Calu3 (cell line): ENCODE data around the gene NR2C1. TPM values are rescaled to one million over a fixed set of nuclear protein-coding genes. Genes with fewer than 3 reads are reported as not detected.
A peak's percentile ranks its signal among the peaks of the same experiment; 100 is the strongest.

Experiments
- BruUV-seq: library from RNA; stranded (reverse); fragments of 400-500 nt; replicated peaks from 2 replicates; lab custom pipeline; 2021; lab: Mats Ljungman, UMichigan
- CTCF ChIA-PET: fragments of 300-600 bp; sonication (Branson Sonifier 250); formaldehyde crosslinking; loops from one replicate; lab custom pipeline; 2022; ENCODE audit warnings: antibody characterized with exemption; lab: Charles Lee
- DNase-seq: peaks from one replicate; pipeline ENCODE4 v3.0.0; 2022
- H3K27ac Mint-ChIP-seq: one replicate; pipeline ENCODE4 v1.8.0; 2022; ENCODE audit warnings: mixed read lengths; ENCODE audit not compliant: unreplicated experiment
- H3K27me3 Mint-ChIP-seq: one replicate; pipeline ENCODE4 v1.8.0; 2022; ENCODE audit warnings: mixed read lengths; ENCODE audit not compliant: unreplicated experiment
- H3K36me3 Mint-ChIP-seq: one replicate; pipeline ENCODE4 v1.8.0; 2022; ENCODE audit warnings: mild to moderate bottlenecking, moderate library complexity, mixed read lengths; ENCODE audit not compliant: insufficient read depth, unreplicated experiment
- H3K4me1 Mint-ChIP-seq: one replicate; pipeline ENCODE4 v1.8.0; 2022; ENCODE audit warnings: mild to moderate bottlenecking, low read depth, mixed read lengths; ENCODE audit not compliant: unreplicated experiment
- H3K4me3 Mint-ChIP-seq: one replicate; pipeline ENCODE4 v1.8.0; 2022; ENCODE audit warnings: mild to moderate bottlenecking, low read depth, moderate library complexity, mixed read lengths; ENCODE audit not compliant: unreplicated experiment
- H3K9me3 Mint-ChIP-seq: one replicate; pipeline ENCODE4 v1.8.0; 2022; ENCODE audit warnings: low read depth, mixed read lengths; ENCODE audit not compliant: unreplicated experiment
- CTCF ChIP-seq: fragments of 200-600 bp; IDR thresholded peaks from one replicate; pipeline ENCODE4 v1.8.0; 2022; ENCODE audit warnings: antibody characterized with exemption; ENCODE audit not compliant: unreplicated experiment
- intact Hi-C: fragments of 100-400 bp; cut with micrococcal nuclease; formaldehyde crosslinking; loops from one replicate; pipeline ENCODE4 v1.10.0; 2022; ENCODE audit not compliant: unreplicated experiment
- total RNA-seq: library from RNA; stranded (reverse); gene quantifications from 2 replicates; pipeline ENCODE4 v1.2.3, GENCODE V29; 2022

NR2C1 gene
- total RNA-seq, 1 experiment from 2014 or later: 50.3 TPM

GRCh38 chr12:95116773-95117172 is 43.4 kb upstream of the NR2C1 start:
- BruUV-seq: no TSS peak
- H3K27me3 Mint-ChIP-seq: no peaks in the 10 kb centered on the region
- CTCF ChIA-PET: interaction anchor here (0.5 to 2.0 kb wide), 23 partner anchors 12 to 418 kb away, joined by 3 to 44 read pairs (median 5); partner anchors contain the start of genes FGD6, NDUFA12, NR2C1 and VEZT
- H3K4me3 Mint-ChIP-seq: peak overlapping the region; percentile 78
- peak; percentile 76 for DNase-seq
- H3K27ac Mint-ChIP-seq: peak overlapping the region; percentile 99
- intact Hi-C loops: loop anchor here (1.0 to 5.0 kb wide), 5 partner anchors 13 to 418 kb away; partner anchors contain the start of genes FGD6 and VEZT
- no peak for TF ChIP-seq CTCF
- H3K9me3 Mint-ChIP-seq: no peaks in the 10 kb centered on the region
- peaks cover 47% of the 10 kb centered on the region for H3K4me1 Mint-ChIP-seq
- peaks cover 65% of the 10 kb centered on the region for H3K36me3 Mint-ChIP-seq

- peak overlapping the region; percentile 99 for H3K27ac Mint-ChIP-seq
Observed at GRCh38 chr12:95116341-95116740, 42.9 kb upstream of the NR2C1 start.

GRCh38 chr12:95115641-95116040 is 42.2 kb upstream of the NR2C1 start:
- TF ChIP-seq CTCF: no peak
- Mint-ChIP-seq H3K27ac (peak overlapping the region; percentile 99), H3K36me3 (peaks cover 76% of the 10 kb centered on the region), H3K4me1 (peaks cover 47% of the 10 kb centered on the region), H3K4me3 (no peak overlapping the region), H3K27me3 (no peaks in the 10 kb centered on the region), H3K9me3 (no peaks in the 10 kb centered on the region)
- DNase-seq: no peak
- intact Hi-C loops: loop anchor here (2.0 to 5.0 kb wide), 2 partner anchors 53 to 202 kb away; no protein-coding TSS in a partner anchor
- CTCF ChIA-PET: no interaction called here
- BruUV-seq: no TSS peak

More at GRCh38 chr12:95116341-95116740, 42.9 kb upstream of the NR2C1 start:
- Mint-ChIP-seq H3K36me3 (peaks cover 69% of the 10 kb centered on the region), H3K4me1 (peaks cover 47% of the 10 kb centered on the region), H3K9me3 (no peaks in the 10 kb centered on the region), H3K4me3 (peak overlapping the region; percentile 78), H3K27me3 (no peaks in the 10 kb centered on the region)
- TF ChIP-seq CTCF: no peak
- intact Hi-C loops: loop anchor here (2.0 to 5.0 kb wide), 2 partner anchors 52 to 201 kb away; no protein-coding TSS in a partner anchor
- BruUV-seq: TSS peak; percentile 91
- no peak for DNase-seq
- CTCF ChIA-PET: interaction anchor here (0.5 to 2.0 kb wide), 20 partner anchors 12 to 418 kb away, joined by 3 to 44 read pairs (median 5); partner anchors contain the start of genes FGD6, NDUFA12, NR2C1 and VEZT

- H3K4me3 Mint-ChIP-seq: no peak overlapping the region
- H3K27me3 Mint-ChIP-seq: no peaks in the 10 kb centered on the region
- peaks cover 78% of the 10 kb centered on the region for H3K36me3 Mint-ChIP-seq
- H3K9me3 Mint-ChIP-seq: no peaks in the 10 kb centered on the region
- H3K4me1 Mint-ChIP-seq: peaks cover 47% of the 10 kb centered on the region
- BruUV-seq: no TSS peak
- intact Hi-C loops: loop anchor here (5.0 kb wide), 1 partner anchor 202 kb away; no protein-coding TSS in a partner anchor
- CTCF ChIA-PET: interaction anchor here (0.6 kb wide), 1 partner anchor 60 kb away, joined by 6 read pairs; no protein-coding TSS in a partner anchor
- no peak for DNase-seq
- H3K27ac Mint-ChIP-seq: peak overlapping the region; percentile 99
- TF ChIP-seq CTCF: no peak
Observed at GRCh38 chr12:95114766-95115405, 41.5 kb upstream of the NR2C1 start.
